NCI-H2227 treated with DMSO at 0.1 percent for 48 hours (cell line): Measurements from ENCODE around the gene C1GALT1.
"Not testable (repeated sequence)": the region's sequence is repeated elsewhere in the genome, so short reads cannot be mapped to it uniquely, and the experiment has no call there.

ENCODE experiments used
- DNase-seq: peaks from one replicate; lab custom pipeline; 2025; lab: John Stamatoyannopoulos, UW

C1GALT1 gene

GRCh38 chr7:7182156-7183060 lies at the start of gene C1GALT1:
TSS of gene C1GALT1 (plus strand) at chr7:7182544. CDS start at chr7:7234320, 51,776 bp downstream.
- peak; percentile 85 for DNase-seq

GRCh38 chr7:7134046-7134445 lies 48.3 kb upstream of the C1GALT1 start:
- DNase-seq, result no peak

GRCh38 chr7:7135074-7135473 lies 47.3 kb upstream of the C1GALT1 start:
- DNase-seq, result no peak

- not testable (repeated sequence) for DNase-seq
These were observed 46.4 kb upstream of the C1GALT1 start for GRCh38 chr7:7135924-7136323.

GRCh38 chr7:7136466-7137381 lies 45.6 kb upstream of the C1GALT1 start:
- DNase-seq, result no peak

- DNase-seq, result no peak
These were observed 43.4 kb upstream of the C1GALT1 start for GRCh38 chr7:7138897-7139296.

GRCh38 chr7:7143404-7143803 lies 38.9 kb upstream of the C1GALT1 start:
- not testable (repeated sequence) for DNase-seq

- DNase-seq, result not testable (repeated sequence)
These were observed 37.2 kb upstream of the C1GALT1 start for GRCh38 chr7:7145151-7145550.

- DNase-seq, result no peak
These were observed 35.5 kb upstream of the C1GALT1 start for GRCh38 chr7:7146837-7147236.

GRCh38 chr7:7148798-7149481 lies 33.4 kb upstream of the C1GALT1 start:
- DNase-seq, result no peak

- DNase-seq, result no peak
These were observed 31.1 kb upstream of the C1GALT1 start for GRCh38 chr7:7151285-7151684.

- no peak for DNase-seq
These were observed 30.5 kb upstream of the C1GALT1 start for GRCh38 chr7:7151865-7152264.

- no peak for DNase-seq
These were observed 30.0 kb upstream of the C1GALT1 start for GRCh38 chr7:7152315-7152714.

- not testable (repeated sequence) for DNase-seq
These were observed 28.0 kb upstream of the C1GALT1 start for GRCh38 chr7:7154355-7154754.

- DNase-seq, result no peak
These were observed 25.7 kb upstream of the C1GALT1 start for GRCh38 chr7:7156663-7157062.

GRCh38 chr7:7157177-7157886 lies 25.0 kb upstream of the C1GALT1 start:
- no peak for DNase-seq

- no peak for DNase-seq
These were observed 24.5 kb upstream of the C1GALT1 start for GRCh38 chr7:7157887-7158271.

GRCh38 chr7:7159063-7159658 lies 23.2 kb upstream of the C1GALT1 start:
- DNase-seq, result no peak

GRCh38 chr7:7164591-7164990 lies 17.8 kb upstream of the C1GALT1 start:
- DNase-seq, result no peak

GRCh38 chr7:7165372-7165771 lies 17.0 kb upstream of the C1GALT1 start:
- DNase-seq, result no peak

GRCh38 chr7:7166318-7166717 lies 16.0 kb upstream of the C1GALT1 start:
- DNase-seq, result no peak
